ENCODE results near the gene LTC4S.

- TF ChIP-seq EZH2phosphoT487 (IDR thresholded peaks at IDR 0.05; ENCODE audit: insufficient read depth, low read depth), result no peak
- no peak for TF ChIP-seq EZH2 (IDR thresholded peaks at IDR 0.05; ENCODE audit: insufficient read depth, poor library complexity, severe bottlenecking)
Measured at GRCh38 chr5:179777456-179777855, 16.3 kb upstream of the LTC4S start.

All from GM23248 (cell line).